ENCODE measurements around the gene RXRA.

RXRA gene

GRCh38 chr9:134338394-134339182 is 12.3 kb downstream of the RXRA start:
- Mint-ChIP-seq H3K4me3 (no peak overlapping the region), H3K27ac (no peak overlapping the region), H3K4me1 (peaks cover 48% of the 10 kb centered on the region), H3K36me3 (ENCODE audit: low read depth) (no peaks in the 10 kb centered on the region), H3K27me3 (ENCODE audit: low read depth, poor library complexity) (peaks cover 3% of the 10 kb centered on the region), H3K9me3 (no peaks in the 10 kb centered on the region)
- TF ChIP-seq, protein P1, sequence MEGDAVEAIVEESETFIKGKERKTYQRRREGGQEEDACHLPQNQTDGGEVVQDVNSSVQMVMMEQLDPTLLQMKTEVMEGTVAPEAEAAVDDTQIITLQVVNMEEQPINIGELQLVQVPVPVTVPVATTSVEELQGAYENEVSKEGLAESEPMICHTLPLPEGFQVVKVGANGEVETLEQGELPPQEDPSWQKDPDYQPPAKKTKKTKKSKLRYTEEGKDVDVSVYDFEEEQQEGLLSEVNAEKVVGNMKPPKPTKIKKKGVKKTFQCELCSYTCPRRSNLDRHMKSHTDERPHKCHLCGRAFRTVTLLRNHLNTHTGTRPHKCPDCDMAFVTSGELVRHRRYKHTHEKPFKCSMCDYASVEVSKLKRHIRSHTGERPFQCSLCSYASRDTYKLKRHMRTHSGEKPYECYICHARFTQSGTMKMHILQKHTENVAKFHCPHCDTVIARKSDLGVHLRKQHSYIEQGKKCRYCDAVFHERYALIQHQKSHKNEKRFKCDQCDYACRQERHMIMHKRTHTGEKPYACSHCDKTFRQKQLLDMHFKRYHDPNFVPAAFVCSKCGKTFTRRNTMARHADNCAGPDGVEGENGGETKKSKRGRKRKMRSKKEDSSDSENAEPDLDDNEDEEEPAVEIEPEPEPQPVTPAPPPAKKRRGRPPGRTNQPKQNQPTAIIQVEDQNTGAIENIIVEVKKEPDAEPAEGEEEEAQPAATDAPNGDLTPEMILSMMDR (IDR thresholded peaks at IDR 0.05), result no peak
- DNase-seq, result peak; percentile 49

- H3K4me3 Mint-ChIP-seq, result no peak overlapping the region
- no peak for DNase-seq
- H3K4me1 Mint-ChIP-seq, result peaks cover 45% of the 10 kb centered on the region
- H3K9me3 Mint-ChIP-seq, result no peaks in the 10 kb centered on the region
- no peaks in the 10 kb centered on the region for H3K36me3 Mint-ChIP-seq (ENCODE audit: low read depth)
- H3K27me3 Mint-ChIP-seq (ENCODE audit: low read depth, poor library complexity), result peaks cover 3% of the 10 kb centered on the region
- TF ChIP-seq, protein P1 (IDR thresholded peaks at IDR 0.05), result no peak
- H3K27ac Mint-ChIP-seq, result no peak overlapping the region
Measured at GRCh38 chr9:134339183-134339806, 13.0 kb downstream of the RXRA start.

DNA sequence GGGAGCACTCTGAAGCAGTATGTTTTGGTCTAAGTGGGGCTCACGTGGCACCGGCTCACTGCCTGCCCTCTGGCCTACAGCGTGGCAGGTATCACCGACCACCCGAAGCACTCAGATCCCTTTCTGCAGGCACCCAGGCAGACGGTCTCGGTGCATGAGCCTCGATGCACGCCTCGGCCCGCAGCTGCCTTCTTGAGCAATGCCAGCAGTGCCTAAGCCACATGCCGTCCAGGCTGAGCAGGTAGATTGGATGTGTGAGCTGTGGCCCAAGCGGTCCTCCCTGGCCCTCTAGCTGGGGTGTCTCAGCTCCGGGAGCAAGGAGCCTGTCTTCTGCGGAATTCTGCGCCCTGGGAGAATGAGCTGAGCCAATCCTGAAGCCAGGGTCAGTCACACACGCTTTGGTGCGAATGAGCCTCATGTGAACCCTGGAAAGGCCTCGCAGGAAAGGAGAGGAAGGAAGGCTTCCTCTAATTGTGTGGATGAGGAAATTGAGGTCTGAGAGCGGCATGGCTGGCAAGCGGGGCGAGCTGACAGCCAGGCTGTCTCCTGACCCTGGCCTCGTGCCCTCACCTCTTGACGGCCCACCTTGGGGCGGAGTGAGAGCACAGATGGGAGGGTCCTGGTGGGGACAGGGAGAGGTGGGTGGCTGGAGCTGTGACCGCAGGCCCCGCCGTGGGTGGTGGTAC is 14.4 kb downstream of the RXRA start:
- H3K4me3 Mint-ChIP-seq, result no peak overlapping the region
- H3K27ac Mint-ChIP-seq, result peak overlapping the region; percentile 48

GRCh38 chr9:134341306-134341705 is 15.1 kb downstream of the RXRA start:
- TF ChIP-seq, protein P1 (IDR thresholded peaks at IDR 0.05), result no peak
- Mint-ChIP-seq H3K27ac (no peak overlapping the region), H3K36me3 (ENCODE audit: low read depth) (no peaks in the 10 kb centered on the region), H3K27me3 (ENCODE audit: low read depth, poor library complexity) (peaks cover 3% of the 10 kb centered on the region), H3K4me3 (no peak overlapping the region), H3K4me1 (peaks cover 42% of the 10 kb centered on the region), H3K9me3 (no peaks in the 10 kb centered on the region)
- no peak for DNase-seq

More for the DNA sequence above, 14.4 kb downstream of the RXRA start:
- H3K27me3 Mint-ChIP-seq (ENCODE audit: low read depth, poor library complexity), result peaks cover 3% of the 10 kb centered on the region
- DNase-seq, result no peak
- peaks cover 38% of the 10 kb centered on the region for H3K4me1 Mint-ChIP-seq
- TF ChIP-seq, protein P1 (IDR thresholded peaks at IDR 0.05), result no peak
- H3K9me3 Mint-ChIP-seq, result no peaks in the 10 kb centered on the region
- no peaks in the 10 kb centered on the region for H3K36me3 Mint-ChIP-seq (ENCODE audit: low read depth)

GRCh38 chr9:134341929-134342745 is 15.9 kb downstream of the RXRA start:
- Mint-ChIP-seq H3K36me3 (ENCODE audit: low read depth) (no peaks in the 10 kb centered on the region), H3K27ac (no peak overlapping the region), H3K27me3 (ENCODE audit: low read depth, poor library complexity) (peaks cover 3% of the 10 kb centered on the region), H3K4me3 (no peak overlapping the region), H3K9me3 (no peaks in the 10 kb centered on the region), H3K4me1 (peaks cover 41% of the 10 kb centered on the region)
- TF ChIP-seq, protein P1 (IDR thresholded peaks at IDR 0.05), result no peak
- no peak for DNase-seq

Data from nephron progenitor cell (in vitro differentiated cells).